ENCODE results near the gene COL1A1. TPM values are rescaled to one million over a fixed set of nuclear protein-coding genes. Genes with fewer than 3 reads are reported as not detected.

COL1A1 gene
- total and polyA plus RNA-seq, 2 of the 13 experiments (the other 11 are each of a cell fraction or from before 2014, with no cell fraction given) = 0.05 TPM; not detected in 1

- peak; percentile 62; the same call in 1 of the 2 replicates for TF ChIP-seq HDAC1 (CRISPR knock-in tag; IDR thresholded peaks at IDR 0.05)
- 0 out of 2 replicates have a peak, but pooled peaks have one; percentile 24 for TF ChIP-seq ZNF331 (CRISPR knock-in tag; IDR thresholded peaks at IDR 0.05)
- no peak for TF ChIP-seq ZFP36L2 (CRISPR knock-in tag; IDR thresholded peaks at IDR 0.05)
- TF ChIP-seq MAX (IDR thresholded peaks at IDR 0.05) = 0 out of 2 replicates have a peak, but pooled peaks have one; percentile 17
- TF ChIP-seq RCOR2 (CRISPR knock-in tag; IDR thresholded peaks at IDR 0.05) = peak; percentile 37; the same call in 1 of the 2 replicates
- TF ChIP-seq JUN (CRISPR knock-in tag; IDR thresholded peaks at IDR 0.05) = peak; percentile 76; the same call in 1 of the 2 replicates
- peak in 1 of 2 experiments; percentile 72; a peak in 1 of 4 replicates for TF ChIP-seq EP300 (IDR thresholded peaks at IDR 0.05; ENCODE audit: low read depth in 2 of 2, low read length in 2 of 2)
- TF ChIP-seq EP300 (CRISPR knock-in tag; IDR thresholded peaks at IDR 0.05; ENCODE audit: borderline replicate concordance) = no peak
- TF ChIP-seq ZMAT5 (CRISPR knock-in tag; IDR thresholded peaks at IDR 0.05; ENCODE audit: borderline replicate concordance, low read depth) = no peak
- TF ChIP-seq ZNF770 (CRISPR knock-in tag; IDR thresholded peaks at IDR 0.05) = no peak
- peak; percentile 43; the same call in 1 of the 2 replicates for TF ChIP-seq HNF4G (IDR thresholded peaks at IDR 0.05; ENCODE audit: borderline replicate concordance, low read depth, low read length)
- TF ChIP-seq HNF4G (CRISPR knock-in tag; IDR thresholded peaks at IDR 0.05; ENCODE audit: borderline replicate concordance, low read depth) = no peak
- TF ChIP-seq SALL1 (CRISPR knock-in tag; IDR thresholded peaks at IDR 0.05) = peak; percentile 60
- no peak for TF ChIP-seq ZFP1 (CRISPR knock-in tag; IDR thresholded peaks at IDR 0.05)
- peak; percentile 91 for TF ChIP-seq JUND (CRISPR knock-in tag; IDR thresholded peaks at IDR 0.05)
- TF ChIP-seq ZNF10 (CRISPR knock-in tag; IDR thresholded peaks at IDR 0.05; ENCODE audit: borderline replicate concordance, low read depth) = no peak
- no peak for TF ChIP-seq FOXC1 (CRISPR knock-in tag; IDR thresholded peaks at IDR 0.05; ENCODE audit: borderline replicate concordance)
- TF ChIP-seq PAXIP1 (CRISPR knock-in tag; conservative IDR thresholded peaks at IDR 0.05) = peak; percentile 71
- peak; percentile 91 for TF ChIP-seq ONECUT2 (CRISPR knock-in tag; IDR thresholded peaks at IDR 0.05)
- peak; percentile 91 for TF ChIP-seq TEAD3 (CRISPR knock-in tag; optimal IDR thresholded peaks at IDR 0.05; ENCODE audit: borderline replicate concordance)
- TF ChIP-seq FOXP4 (CRISPR knock-in tag; IDR thresholded peaks at IDR 0.05) = 0 out of 2 replicates have a peak, but pooled peaks have one; percentile 26
- peak; percentile 44; the same call in 1 of the 2 replicates for TF ChIP-seq ARNTL (CRISPR knock-in tag; IDR thresholded peaks at IDR 0.05)
- TF ChIP-seq ZNF121 (CRISPR knock-in tag; IDR thresholded peaks at IDR 0.05) = peak; percentile 86
Observed at GRCh38 chr17:50218771-50219315, 17.4 kb upstream of the COL1A1 start (continued).
